RWPE2 (cell line): ENCODE data around the gene DNAH11.

ENCODE experiments used
- ATAC-seq: fragments of 200-7000 bp; cut with Tn5 transposase; 3 replicates; pipeline ENCODE4 v1.9.1; 2021; ENCODE audit warnings: low read depth
- DNase-seq: peaks from one replicate; pipeline ENCODE4 v3.0.0-alpha.2; 2020; ENCODE audit warnings: low spot score
- H3K27ac ChIP-seq: fragments of 450-650 bp; 2 replicates; pipeline ENCODE4 v1.5.1; 2017; ENCODE audit warnings: mild to moderate bottlenecking; ENCODE audit not compliant: poor library complexity, severe bottlenecking
- H3K27me3 ChIP-seq: fragments of 250-450 bp; sonication (Bioruptor Pico); 2 replicates; pipeline ENCODE4 v1.5.1; 2021; ENCODE audit warnings: mild to moderate bottlenecking, moderate library complexity; ENCODE audit not compliant: insufficient read depth, poor library complexity, severe bottlenecking
- H3K36me3 ChIP-seq: fragments of 250-450 bp; sonication (Bioruptor Pico); 2 replicates; pipeline ENCODE4 v1.5.1; 2020; ENCODE audit warnings: low read depth, mild to moderate bottlenecking, moderate library complexity
- H3K4me1 ChIP-seq: fragments of 250-450 bp; sonication (Bioruptor Pico); 2 replicates; pipeline ENCODE4 v1.5.1; 2021; ENCODE audit warnings: mild to moderate bottlenecking, moderate library complexity; ENCODE audit not compliant: insufficient read depth, poor library complexity, severe bottlenecking
- H3K4me3 ChIP-seq: fragments of 250-450 bp; sonication (Bioruptor Pico); 2 replicates; pipeline ENCODE4 v1.5.1; 2021; ENCODE audit warnings: mild to moderate bottlenecking, moderate library complexity; ENCODE audit not compliant: severe bottlenecking
- H3K9me3 ChIP-seq: fragments of 250-450 bp; sonication (Bioruptor Pico); 2 replicates; pipeline ENCODE4 v1.5.1; 2021; ENCODE audit warnings: mild to moderate bottlenecking, moderate library complexity; ENCODE audit not compliant: severe bottlenecking
- TF ChIP-seq, protein P1 (sequence below): fragments of 450-650 bp; IDR thresholded peaks from one replicate; pipeline ENCODE4 v1.5.1; 2017; ENCODE audit warnings: mild to moderate bottlenecking, moderate library complexity; ENCODE audit not compliant: poor library complexity, severe bottlenecking

The DNAH11 gene

DNA sequence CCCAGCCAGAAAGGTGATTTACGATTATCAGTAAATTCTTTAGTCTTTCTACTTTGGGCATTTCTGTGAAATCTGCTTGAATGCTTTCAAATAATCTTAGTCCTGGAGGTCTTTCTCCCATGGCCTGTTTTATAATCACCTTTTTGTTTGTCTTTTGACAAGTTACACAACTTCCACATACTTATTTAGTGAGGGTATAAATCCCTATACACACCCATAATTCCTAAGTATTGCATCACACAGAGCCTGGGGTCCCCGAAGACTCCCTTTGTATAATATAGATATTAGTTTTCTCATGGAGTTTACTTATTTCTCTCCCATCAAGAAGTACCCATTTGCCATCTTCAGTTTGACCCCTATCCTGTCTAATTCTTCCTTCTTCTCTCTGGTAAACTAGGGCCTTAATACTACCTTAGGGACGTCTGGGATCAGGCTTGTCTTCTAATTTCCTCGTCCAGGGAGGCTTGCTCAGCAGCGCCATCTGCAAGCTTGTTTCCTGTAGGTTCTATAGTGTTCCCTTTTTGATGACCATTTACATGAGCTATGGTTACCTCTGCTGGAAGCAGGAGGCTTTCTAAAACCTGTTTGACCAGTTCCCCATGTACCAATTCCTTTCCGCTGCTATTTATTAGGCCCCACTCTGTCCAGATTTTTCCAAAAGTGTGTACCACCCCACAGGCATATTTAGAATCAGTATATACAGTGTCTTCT is 8.1 kb downstream of the DNAH11 start:
- peaks cover 17% of the 10 kb centered on the region for H3K4me1 ChIP-seq
- no peaks in the 10 kb centered on the region for H3K27me3 ChIP-seq
- ATAC-seq (peak; percentile 57), DNase-seq (no peak)
- no peak overlapping the region for H3K4me3 ChIP-seq
- H3K27ac ChIP-seq: peak overlapping the region; percentile 45
- TF ChIP-seq, protein P1, sequence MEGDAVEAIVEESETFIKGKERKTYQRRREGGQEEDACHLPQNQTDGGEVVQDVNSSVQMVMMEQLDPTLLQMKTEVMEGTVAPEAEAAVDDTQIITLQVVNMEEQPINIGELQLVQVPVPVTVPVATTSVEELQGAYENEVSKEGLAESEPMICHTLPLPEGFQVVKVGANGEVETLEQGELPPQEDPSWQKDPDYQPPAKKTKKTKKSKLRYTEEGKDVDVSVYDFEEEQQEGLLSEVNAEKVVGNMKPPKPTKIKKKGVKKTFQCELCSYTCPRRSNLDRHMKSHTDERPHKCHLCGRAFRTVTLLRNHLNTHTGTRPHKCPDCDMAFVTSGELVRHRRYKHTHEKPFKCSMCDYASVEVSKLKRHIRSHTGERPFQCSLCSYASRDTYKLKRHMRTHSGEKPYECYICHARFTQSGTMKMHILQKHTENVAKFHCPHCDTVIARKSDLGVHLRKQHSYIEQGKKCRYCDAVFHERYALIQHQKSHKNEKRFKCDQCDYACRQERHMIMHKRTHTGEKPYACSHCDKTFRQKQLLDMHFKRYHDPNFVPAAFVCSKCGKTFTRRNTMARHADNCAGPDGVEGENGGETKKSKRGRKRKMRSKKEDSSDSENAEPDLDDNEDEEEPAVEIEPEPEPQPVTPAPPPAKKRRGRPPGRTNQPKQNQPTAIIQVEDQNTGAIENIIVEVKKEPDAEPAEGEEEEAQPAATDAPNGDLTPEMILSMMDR: peak; percentile 18
- H3K36me3 ChIP-seq: no peaks in the 10 kb centered on the region; the same call in 1 of the 2 replicates
- H3K9me3 ChIP-seq: no peaks in the 10 kb centered on the region

DNA sequence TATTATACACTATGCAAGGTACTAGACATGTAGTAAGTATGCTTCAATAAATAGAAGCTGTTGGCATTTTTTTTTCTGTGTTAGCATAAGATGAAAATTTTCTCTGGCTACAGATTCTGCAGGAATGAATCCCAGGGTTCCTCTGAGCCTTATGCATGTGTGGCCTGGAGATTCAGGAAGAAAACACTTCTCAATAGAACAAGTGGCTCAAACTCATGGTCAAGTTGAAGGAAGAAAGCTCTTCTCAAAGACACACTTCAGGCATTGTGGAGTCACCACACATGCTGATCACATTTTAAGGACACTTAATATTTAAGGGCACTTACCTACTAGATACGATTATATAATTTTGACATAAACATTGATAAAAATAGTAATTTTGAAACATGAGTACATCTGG is 19.5 kb downstream of the DNAH11 start:
- H3K9me3 ChIP-seq: no peaks in the 10 kb centered on the region
- H3K27me3 ChIP-seq: no peaks in the 10 kb centered on the region
- no peak for ATAC-seq
- DNase-seq: no peak
- no peak overlapping the region for H3K27ac ChIP-seq
- no peaks in the 10 kb centered on the region for H3K4me1 ChIP-seq
- no peak overlapping the region for H3K4me3 ChIP-seq
- no peaks in the 10 kb centered on the region for H3K36me3 ChIP-seq
- TF ChIP-seq, protein P1: no peak

DNA sequence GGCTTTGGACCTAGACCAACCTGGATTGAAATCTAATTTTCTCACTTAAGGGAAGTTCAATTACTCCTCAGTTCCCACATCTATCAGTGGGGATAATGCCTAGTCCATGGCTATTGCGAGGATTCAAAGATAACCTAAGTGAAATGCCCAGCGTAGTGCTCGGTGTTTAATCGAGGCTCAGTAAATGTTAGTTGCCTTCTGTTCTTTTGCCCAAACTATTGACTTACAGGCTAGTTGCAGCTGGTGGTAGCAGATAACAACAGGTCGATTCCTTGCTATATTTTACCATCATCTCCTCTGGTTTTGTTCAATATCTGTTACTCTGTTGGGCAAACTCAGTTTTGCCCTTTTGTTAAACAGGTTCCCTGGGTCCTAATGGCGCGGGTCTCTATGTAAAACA is 22.8 kb downstream of the DNAH11 start:
- Histone ChIP-seq H3K36me3 (peaks cover 4% of the 10 kb centered on the region; the same call in 1 of the 2 replicates), H3K4me1 (no peaks in the 10 kb centered on the region), H3K4me3 (no peak overlapping the region), H3K9me3 (no peaks in the 10 kb centered on the region), H3K27ac (no peak overlapping the region), H3K27me3 (no peaks in the 10 kb centered on the region)
- TF ChIP-seq, protein P1: no peak
- ATAC-seq (no peak), DNase-seq (no peak)

DNA sequence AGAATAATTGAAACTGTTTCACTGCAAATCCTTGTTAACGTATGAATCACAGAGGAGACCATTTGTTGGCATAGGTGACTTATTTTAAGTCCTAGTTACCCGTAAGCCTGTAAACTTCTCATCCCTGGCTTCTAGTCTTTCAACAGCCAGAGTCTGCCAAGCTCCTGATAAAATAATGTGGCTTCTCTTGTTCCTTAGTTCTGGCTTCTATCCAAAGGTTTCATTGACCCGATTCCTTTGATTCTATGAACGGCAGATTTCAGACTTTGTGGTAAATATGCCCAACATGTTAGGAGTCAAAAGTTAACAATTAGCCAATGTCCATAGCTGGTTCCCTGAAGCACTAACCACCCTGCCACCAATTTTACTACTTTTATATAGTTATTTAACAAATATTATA is 23.3 kb downstream of the DNAH11 start:
- H3K27me3 ChIP-seq: no peaks in the 10 kb centered on the region
- H3K4me1 ChIP-seq: no peaks in the 10 kb centered on the region
- TF ChIP-seq, protein P1: no peak
- H3K27ac ChIP-seq: no peak overlapping the region
- H3K36me3 ChIP-seq: peaks cover 4% of the 10 kb centered on the region; the same call in 1 of the 2 replicates
- H3K9me3 ChIP-seq: no peaks in the 10 kb centered on the region
- no peak for DNase-seq
- no peak for ATAC-seq
- H3K4me3 ChIP-seq: no peak overlapping the region

DNA sequence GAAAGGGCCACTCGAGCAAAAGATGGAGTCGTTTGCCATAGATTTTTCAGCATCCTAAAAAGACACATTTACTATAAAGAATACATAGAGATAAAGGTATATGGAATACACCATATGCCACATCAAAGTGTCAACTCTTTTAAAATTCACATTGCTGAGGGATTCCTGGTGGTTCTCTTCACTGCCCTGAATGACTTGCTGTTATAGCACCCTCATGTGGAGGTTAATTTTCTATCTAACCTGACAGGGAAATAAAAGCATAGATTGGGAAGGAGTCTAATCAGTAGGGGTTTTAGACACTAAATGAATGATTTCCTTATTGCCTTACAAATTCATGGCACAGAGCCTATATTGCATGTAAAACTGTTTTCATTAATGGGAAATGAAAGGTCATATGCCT is 25.9 kb downstream of the DNAH11 start:
- no peak overlapping the region for H3K27ac ChIP-seq
- H3K27me3 ChIP-seq: no peaks in the 10 kb centered on the region
- H3K4me1 ChIP-seq: no peaks in the 10 kb centered on the region
- no peak for DNase-seq
- peak; percentile 45; the same call in 2 of the 3 replicates for ATAC-seq
- H3K9me3 ChIP-seq: no peaks in the 10 kb centered on the region
- TF ChIP-seq, protein P1: peak; percentile 54
- H3K4me3 ChIP-seq: no peak overlapping the region
- peaks cover 4% of the 10 kb centered on the region; the same call in 1 of the 2 replicates for H3K36me3 ChIP-seq
